SK-N-MC (cell line): ENCODE measurements around the gene RAP1GDS1.

Source experiments
- DNase-seq: peaks from one replicate; pipeline ENCODE4 v3.0.0-alpha.2; 2011; ENCODE audit warnings: low read depth, low spot score
- H3K27ac ChIP-seq: fragments of 200-600 bp; sonication (generic); 2 replicates; pipeline ENCODE4 v1.5.1; 2016; ENCODE audit warnings: mixed run types
- H3K36me3 ChIP-seq: fragments of 200-600 bp; sonication (generic); 2 replicates; pipeline ENCODE4 v1.6.1; 2017; ENCODE audit warnings: antibody characterized with exemption, low read length, mixed read lengths; ENCODE audit not compliant: insufficient read depth
- H3K4me3 ChIP-seq: fragments of 200-600 bp; sonication (generic); 2 replicates; pipeline ENCODE4 v1.5.1; 2016
- H3K9ac ChIP-seq: fragments of 200-600 bp; sonication (generic); 2 replicates; pipeline ENCODE4 v1.8.0; 2017; ENCODE audit warnings: mixed run types, mixed read lengths; ENCODE audit not compliant: insufficient read length
- H3K9me3 ChIP-seq: fragments of 200-600 bp; sonication (generic); 2 replicates; pipeline ENCODE4 v1.6.1; 2017; ENCODE audit warnings: low read depth, mild to moderate bottlenecking, antibody characterized with exemption, low read length, moderate library complexity, mixed read lengths
- EZH2 ChIP-seq: fragments of 200-600 bp; sonication (generic); IDR thresholded peaks from one replicate; pipeline ENCODE4 v1.6.1; 2017; ENCODE audit warnings: antibody characterized with exemption
- FOXP2 ChIP-seq: optimal IDR thresholded peaks from 2 replicates; pipeline ENCODE3; 2011; ENCODE audit warnings: mild to moderate bottlenecking, moderate library complexity; ENCODE audit not compliant: insufficient read depth; ENCODE audit errors: extremely low read length, control extremely low read depth
- POLR2AphosphoS5 ChIP-seq: IDR thresholded peaks from 2 replicates; pipeline ENCODE4 v1.6.1; 2012; ENCODE audit warnings: mild to moderate bottlenecking, low read depth, low read length, borderline replicate concordance

RAP1GDS1 gene

DNA sequence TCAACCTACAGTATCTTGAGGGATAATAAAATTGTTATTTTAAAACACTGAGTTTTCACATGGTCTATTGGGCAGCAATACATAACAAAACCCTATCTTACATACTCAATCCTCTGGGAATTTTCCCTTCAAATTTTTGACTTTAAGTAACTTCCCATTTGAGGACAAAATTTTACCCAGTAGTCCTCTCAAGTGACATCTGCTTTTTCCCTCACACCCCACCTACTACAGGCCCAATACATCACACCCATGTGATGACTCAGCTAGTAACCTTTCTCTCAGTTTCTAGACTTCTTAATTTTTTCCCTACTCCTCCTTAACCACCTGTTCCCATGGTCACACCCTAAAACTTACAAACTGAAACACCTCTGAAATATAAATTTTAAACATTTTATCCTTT is 12.2 kb upstream of the RAP1GDS1 start:
- Histone ChIP-seq H3K9ac (no peak overlapping the region), H3K27ac (no peak overlapping the region), H3K36me3 (no peaks in the 10 kb centered on the region), H3K4me3 (no peak overlapping the region), H3K9me3 (no peaks in the 10 kb centered on the region)
- TF ChIP-seq FOXP2 (no peak), EZH2 (no peak)
- DNase-seq, result no peak

DNA sequence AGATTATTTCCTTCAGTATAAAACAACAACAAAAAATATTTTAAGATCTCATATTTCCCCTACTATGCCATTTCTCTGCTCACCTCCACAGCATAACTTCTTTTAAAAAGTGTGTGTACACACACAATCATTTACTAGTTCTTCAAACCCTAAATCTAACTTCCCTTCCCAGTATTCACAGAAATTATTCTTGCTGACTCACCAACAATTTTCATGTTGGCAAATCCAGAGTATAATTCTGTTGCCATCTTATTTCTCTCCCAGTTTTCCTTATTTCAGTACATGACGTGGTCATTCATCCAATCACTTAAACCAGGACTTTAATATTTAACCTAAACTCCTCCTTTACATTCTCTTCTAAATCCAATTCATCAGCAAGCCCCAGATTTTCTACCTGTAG is 11.4 kb upstream of the RAP1GDS1 start:
- no peak for TF ChIP-seq POLR2AphosphoS5
- Histone ChIP-seq H3K36me3 (no peaks in the 10 kb centered on the region), H3K27ac (no peak overlapping the region), H3K4me3 (no peak overlapping the region), H3K9me3 (no peaks in the 10 kb centered on the region), H3K9ac (no peak overlapping the region)
- DNase-seq, result no peak

DNA sequence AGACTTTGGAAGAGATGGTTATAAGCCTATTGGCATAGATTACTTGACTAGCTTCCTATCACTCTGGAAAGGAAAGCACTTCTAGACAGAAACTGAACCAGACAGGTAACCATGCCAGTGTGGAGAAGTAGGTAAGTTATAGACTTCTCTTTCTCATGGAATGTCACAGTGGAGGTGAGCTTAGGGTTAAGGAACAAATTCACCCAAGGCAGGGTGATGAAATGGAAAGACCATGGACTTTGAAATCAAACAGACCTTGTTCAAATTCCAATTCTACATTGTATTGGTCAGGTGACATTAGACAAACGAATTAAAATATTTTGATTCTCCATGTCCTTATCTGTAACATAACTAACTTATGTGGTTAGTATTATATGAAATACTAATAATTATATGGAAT is 7.7 kb upstream of the RAP1GDS1 start:
- Histone ChIP-seq H3K9me3 (no peaks in the 10 kb centered on the region), H3K9ac (no peak overlapping the region), H3K27ac (no peak overlapping the region), H3K36me3 (no peaks in the 10 kb centered on the region), H3K4me3 (no peak overlapping the region)
- DNase-seq, result no peak
- TF ChIP-seq FOXP2 (no peak), POLR2AphosphoS5 (no peak), EZH2 (no peak)

DNA sequence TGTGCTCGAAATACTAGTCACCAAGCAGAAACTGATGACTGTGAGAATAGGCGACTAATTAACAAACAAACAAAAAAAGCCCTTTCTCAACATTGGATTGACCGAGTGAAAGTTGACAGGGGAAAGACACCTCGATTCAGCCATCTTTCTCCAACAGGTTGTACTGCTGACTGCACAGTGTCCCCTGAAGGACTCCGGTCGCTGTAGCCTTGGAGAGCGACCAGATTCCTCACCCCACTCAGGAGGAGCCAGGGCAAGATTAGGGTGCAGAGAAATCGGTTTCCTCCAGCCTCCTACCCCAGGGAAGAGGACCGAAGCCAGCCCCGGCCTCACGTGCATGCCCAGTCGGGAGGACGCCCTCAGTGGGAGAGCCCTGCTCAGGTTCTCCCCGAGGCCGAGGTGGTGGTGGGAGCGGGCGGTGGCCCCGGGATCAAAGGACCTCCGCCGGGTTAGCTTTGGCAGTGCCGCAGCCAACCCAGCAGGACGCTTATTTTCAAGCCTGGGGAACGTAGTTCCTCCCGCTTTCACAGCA is 1.1 kb upstream of the RAP1GDS1 start:
- Histone ChIP-seq H3K27ac (peak overlapping the region; percentile 92), H3K9me3 (no peaks in the 10 kb centered on the region), H3K4me3 (peak overlapping the region; percentile 97), H3K36me3 (no peaks in the 10 kb centered on the region), H3K9ac (peak overlapping the region; percentile 97)
- no peak for TF ChIP-seq FOXP2
- TF ChIP-seq EZH2, result no peak
- TF ChIP-seq POLR2AphosphoS5, result no peak
- DNase-seq, result no peak

DNA sequence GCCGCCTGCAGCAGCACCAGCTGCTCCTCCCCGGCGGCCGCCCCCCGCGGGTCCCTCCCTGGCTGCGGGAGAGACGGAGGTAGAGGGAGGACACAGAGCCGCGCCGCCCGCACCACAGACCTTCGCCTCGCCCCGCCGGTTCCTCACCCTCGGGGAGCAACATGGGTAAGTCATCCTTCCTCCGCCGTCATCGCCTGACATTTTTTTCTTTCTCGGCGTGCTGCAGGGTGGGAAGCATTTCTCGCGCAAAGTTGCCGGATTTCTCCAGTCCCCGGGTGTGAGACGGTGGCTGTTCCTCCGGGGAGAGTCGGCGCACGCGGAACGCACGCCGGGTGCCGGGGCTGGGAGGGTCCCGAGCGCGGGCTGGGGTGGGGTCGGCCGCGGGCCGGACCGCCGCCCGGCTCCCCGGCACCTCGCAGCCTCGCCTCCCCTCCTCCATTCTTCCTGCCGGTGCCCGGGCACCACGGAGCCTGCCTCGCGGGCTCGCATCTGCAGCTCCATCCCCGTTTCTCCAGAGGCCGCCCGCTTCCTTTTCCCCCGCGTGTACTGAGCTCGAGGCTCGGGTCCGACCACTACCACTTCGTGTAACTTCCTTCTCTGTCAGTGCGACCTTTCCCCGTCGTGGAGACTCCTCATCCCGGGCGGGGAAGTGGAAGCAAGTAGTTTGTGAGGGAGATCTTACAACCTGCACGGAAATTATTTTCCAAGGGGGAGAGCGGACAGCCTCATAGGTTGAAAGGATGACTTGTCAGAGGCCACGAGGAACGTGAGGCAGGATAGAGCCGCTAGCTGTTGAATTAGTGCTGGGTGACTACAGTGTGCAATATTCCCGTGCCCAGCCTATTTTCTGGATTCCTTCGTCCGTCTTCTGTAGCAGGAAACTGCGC is 464 bp downstream of the RAP1GDS1 start:
- Histone ChIP-seq H3K9me3 (no peaks in the 10 kb centered on the region), H3K36me3 (peaks cover under 1% of the 10 kb centered on the region; the same call in 1 of the 2 replicates), H3K27ac (peak overlapping the region; percentile 80; the same call in 1 of the 2 replicates), H3K9ac (peak overlapping the region; percentile 72), H3K4me3 (peak overlapping the region; percentile 93)
- DNase-seq, result no peak
- TF ChIP-seq FOXP2 (no peak), EZH2 (no peak), POLR2AphosphoS5 (peak; percentile 72; the same call in 1 of the 2 replicates)

DNA sequence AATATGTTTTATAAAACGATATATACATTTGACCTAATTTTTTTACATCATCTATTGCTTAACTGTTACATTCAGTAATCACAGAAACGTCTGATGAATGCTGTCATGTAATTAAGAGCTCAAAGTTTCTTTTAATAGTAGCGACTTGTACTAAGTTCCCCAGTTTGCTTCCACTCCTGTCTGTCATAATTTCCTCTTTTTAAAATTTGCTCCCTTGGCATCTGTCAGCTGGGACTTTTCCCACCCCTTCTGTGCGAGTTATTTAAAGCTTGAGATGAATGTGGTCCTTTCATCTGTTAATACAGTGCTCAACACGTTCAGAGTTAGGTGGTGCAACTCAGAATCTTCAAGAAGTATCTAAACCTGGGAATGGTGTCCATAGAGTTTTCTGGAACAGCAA is 1.2 kb downstream of the RAP1GDS1 start:
- Histone ChIP-seq H3K27ac (no peak overlapping the region), H3K4me3 (peak overlapping the region; percentile 93), H3K9me3 (no peaks in the 10 kb centered on the region), H3K9ac (peak overlapping the region; percentile 72), H3K36me3 (peaks cover 8% of the 10 kb centered on the region)
- no peak for TF ChIP-seq EZH2
- no peak for TF ChIP-seq POLR2AphosphoS5
- no peak for TF ChIP-seq FOXP2
- DNase-seq, result no peak

DNA sequence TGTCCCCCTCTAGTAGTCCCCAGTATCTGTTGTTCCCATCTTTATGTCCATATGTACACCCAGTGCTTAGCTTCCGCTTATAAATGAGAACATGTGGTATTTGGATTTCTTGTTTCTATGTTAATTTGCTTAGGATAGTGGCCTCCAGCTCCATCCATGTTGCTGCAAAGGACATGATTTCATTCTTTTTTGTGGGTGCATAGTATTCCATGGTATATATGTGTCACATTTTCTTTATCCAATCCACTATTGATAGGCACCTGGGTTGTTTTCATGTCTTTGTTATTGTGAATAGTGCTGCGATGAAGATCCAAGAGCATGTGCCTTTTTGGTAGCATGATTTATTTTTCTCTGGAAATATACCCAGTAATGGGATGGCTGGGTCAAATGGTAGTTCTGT is 6.3 kb downstream of the RAP1GDS1 start:
- H3K9ac ChIP-seq, result no peak overlapping the region
- H3K9me3 ChIP-seq, result peaks cover 5% of the 10 kb centered on the region; the same call in 1 of the 2 replicates
- no peak overlapping the region for H3K4me3 ChIP-seq
- DNase-seq, result no peak
- no peak overlapping the region for H3K27ac ChIP-seq
- TF ChIP-seq FOXP2 (no peak), POLR2AphosphoS5 (no peak), EZH2 (no peak)
- H3K36me3 ChIP-seq, result peaks cover 39% of the 10 kb centered on the region

DNA sequence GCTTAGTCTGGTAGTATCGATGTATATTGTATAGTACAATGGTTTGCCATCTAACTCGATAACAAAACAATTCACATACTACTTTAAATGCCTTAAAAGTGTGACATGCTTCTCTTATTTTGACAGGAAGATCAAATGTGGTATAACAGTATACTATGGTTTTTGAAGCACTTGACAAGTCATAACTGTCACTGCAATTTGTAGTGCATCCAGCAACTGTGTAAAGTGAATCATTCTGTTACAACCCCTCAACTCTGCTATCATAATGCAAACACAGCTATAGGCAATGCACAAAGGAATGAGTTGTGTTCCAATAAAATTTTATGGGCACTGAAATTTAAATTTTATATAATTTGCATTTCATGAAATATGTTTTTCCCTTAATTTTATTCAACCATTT is 14.0 kb downstream of the RAP1GDS1 start:
- Histone ChIP-seq H3K9me3 (peaks cover 7% of the 10 kb centered on the region; the same call in 1 of the 2 replicates), H3K9ac (no peak overlapping the region), H3K4me3 (no peak overlapping the region), H3K36me3 (peaks cover 23% of the 10 kb centered on the region), H3K27ac (no peak overlapping the region)
- no peak for TF ChIP-seq POLR2AphosphoS5
- no peak for TF ChIP-seq FOXP2
- no peak for TF ChIP-seq EZH2
- no peak for DNase-seq
